ENCODE measurements around the gene ZNF26. TPM values are rescaled to one million over a fixed set of nuclear protein-coding genes. Genes with fewer than 3 reads are reported as not detected.

Gene ZNF26
- total and polyA plus RNA-seq, 2 donors (not counting 1 experiment from before 2014, with no cell fraction given): 36.0 to 38.3 TPM

GRCh38 chr12:133023566-133023965 is 37.4 kb downstream of the ZNF26 start:
- ChIA-PET CTCF (no interaction called here), POLR2A (no interaction called here)
- no peak for TF ChIP-seq EZH2 (IDR thresholded peaks at IDR 0.05; ENCODE audit: borderline replicate concordance, insufficient read depth, low read depth, low read length, poor library complexity, severe bottlenecking)
- TF ChIP-seq, protein P1, sequence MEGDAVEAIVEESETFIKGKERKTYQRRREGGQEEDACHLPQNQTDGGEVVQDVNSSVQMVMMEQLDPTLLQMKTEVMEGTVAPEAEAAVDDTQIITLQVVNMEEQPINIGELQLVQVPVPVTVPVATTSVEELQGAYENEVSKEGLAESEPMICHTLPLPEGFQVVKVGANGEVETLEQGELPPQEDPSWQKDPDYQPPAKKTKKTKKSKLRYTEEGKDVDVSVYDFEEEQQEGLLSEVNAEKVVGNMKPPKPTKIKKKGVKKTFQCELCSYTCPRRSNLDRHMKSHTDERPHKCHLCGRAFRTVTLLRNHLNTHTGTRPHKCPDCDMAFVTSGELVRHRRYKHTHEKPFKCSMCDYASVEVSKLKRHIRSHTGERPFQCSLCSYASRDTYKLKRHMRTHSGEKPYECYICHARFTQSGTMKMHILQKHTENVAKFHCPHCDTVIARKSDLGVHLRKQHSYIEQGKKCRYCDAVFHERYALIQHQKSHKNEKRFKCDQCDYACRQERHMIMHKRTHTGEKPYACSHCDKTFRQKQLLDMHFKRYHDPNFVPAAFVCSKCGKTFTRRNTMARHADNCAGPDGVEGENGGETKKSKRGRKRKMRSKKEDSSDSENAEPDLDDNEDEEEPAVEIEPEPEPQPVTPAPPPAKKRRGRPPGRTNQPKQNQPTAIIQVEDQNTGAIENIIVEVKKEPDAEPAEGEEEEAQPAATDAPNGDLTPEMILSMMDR (IDR thresholded peaks at IDR 0.05): no peak
- Mint-ChIP-seq H3K27me3 (no peaks in the 10 kb centered on the region), H3K4me3 (no peak overlapping the region), H3K9me3 (ENCODE audit: insufficient read depth) (peaks cover 31% of the 10 kb centered on the region), H3K4me1 (no peaks in the 10 kb centered on the region), H3K27ac (no peak overlapping the region)
- no peak overlapping the region for H2AFZ ChIP-seq (ENCODE audit: insufficient read depth, low read depth, low read length, poor library complexity, severe bottlenecking)
- no peak overlapping the region for H3K4me3 ChIP-seq (ENCODE audit: control extremely low read depth in 1 of 5, extremely low read depth in 1 of 5, insufficient read depth in 1 of 5, low read depth in 2 of 5, low read length in 4 of 5)
- H3K27ac ChIP-seq (ENCODE audit: low read length in 2 of 2): no peak overlapping the region
- intact Hi-C loops (cut with micrococcal nuclease): no loop called here
- no peaks in the 10 kb centered on the region for H3K4me1 ChIP-seq (ENCODE audit: control insufficient read depth in 2 of 2, insufficient read depth in 2 of 2, low read length in 2 of 2)
- H4K20me1 ChIP-seq (ENCODE audit: control insufficient read depth, insufficient read depth, low read length, poor library complexity, severe bottlenecking): no peaks in the 10 kb centered on the region
- H3K79me2 ChIP-seq (ENCODE audit: control insufficient read depth, insufficient read depth, low read length): no peaks in the 10 kb centered on the region
- DNase-seq (no peak), ATAC-seq (ENCODE audit: low read depth) (no peak)
- H3K4me2 ChIP-seq (replicated peaks; ENCODE audit: low read depth, low read length, poor library complexity, severe bottlenecking): no peak overlapping the region
- H3K9me3 ChIP-seq (ENCODE audit: control extremely low read depth in 1 of 3, control insufficient read depth in 2 of 3, insufficient read depth in 1 of 3, low read length in 2 of 3): peaks cover 8 to 50% (median 37%) of the 10 kb centered on the region in 3 donors
- H3K27me3 ChIP-seq (replicated peaks in 1 of 4; ENCODE audit: control extremely low read depth in 1 of 4, control insufficient read depth in 3 of 4, insufficient read depth in 4 of 4, low read length in 3 of 4): no peaks in the 10 kb centered on the region
- no CpG with 5 or more reads among the region's 2 CpGs for WGBS (ENCODE audit: insufficient coverage)
- no peak overlapping the region for H3K9ac ChIP-seq (ENCODE audit: low read length)
- H3K36me3 ChIP-seq (replicated peaks in 1 of 2; ENCODE audit: control extremely low read depth in 1 of 2, control insufficient read depth in 1 of 2, extremely low read depth in 1 of 2, insufficient read depth in 2 of 2, low read length in 1 of 2): no peaks in the 10 kb centered on the region

DNA sequence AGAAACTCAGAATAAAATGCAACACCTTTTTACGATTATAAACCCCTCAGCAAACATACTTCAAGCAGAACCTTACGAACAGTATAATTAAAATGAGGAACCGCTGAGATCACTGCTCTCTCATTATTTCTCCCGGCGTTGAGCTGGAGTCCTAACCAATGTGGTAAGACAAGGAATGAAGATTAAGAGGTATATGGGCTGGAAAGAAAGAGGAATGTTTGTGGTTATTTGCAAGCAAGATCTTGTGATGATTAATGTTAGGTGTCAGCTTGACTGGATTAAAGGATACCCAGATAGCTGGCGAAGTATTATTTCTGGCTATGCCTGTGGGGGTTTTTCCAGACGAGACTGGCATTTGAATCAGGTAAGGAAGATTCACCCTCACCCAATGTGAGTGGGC is 40.8 kb downstream of the ZNF26 start:
- Histone ChIP-seq H3K27ac (ENCODE audit: low read length in 2 of 2) (no peak overlapping the region), H3K27me3 (replicated peaks in 1 of 4; ENCODE audit: control extremely low read depth in 1 of 4, control insufficient read depth in 3 of 4, insufficient read depth in 4 of 4, low read length in 3 of 4) (no peaks in the 10 kb centered on the region), H3K36me3 (replicated peaks in 1 of 2; ENCODE audit: control extremely low read depth in 1 of 2, control insufficient read depth in 1 of 2, extremely low read depth in 1 of 2, insufficient read depth in 2 of 2, low read length in 1 of 2) (no peaks in the 10 kb centered on the region), H3K79me2 (ENCODE audit: control insufficient read depth, insufficient read depth, low read length) (no peaks in the 10 kb centered on the region), H3K4me2 (replicated peaks; ENCODE audit: low read depth, low read length, poor library complexity, severe bottlenecking) (no peak overlapping the region), H2AFZ (ENCODE audit: insufficient read depth, low read depth, low read length, poor library complexity, severe bottlenecking) (no peak overlapping the region), H3K4me1 (ENCODE audit: control insufficient read depth in 2 of 2, insufficient read depth in 2 of 2, low read length in 2 of 2) (no peaks in the 10 kb centered on the region), H3K9ac (ENCODE audit: low read length) (no peak overlapping the region), H3K9me3 (ENCODE audit: control extremely low read depth in 1 of 3, control insufficient read depth in 2 of 3, insufficient read depth in 1 of 3, low read length in 2 of 3) (peaks cover 0 to 52% (median 47%) of the 10 kb centered on the region in 3 donors), H3K4me3 (ENCODE audit: control extremely low read depth in 1 of 5, extremely low read depth in 1 of 5, insufficient read depth in 1 of 5, low read depth in 2 of 5, low read length in 4 of 5) (no peak overlapping the region), H4K20me1 (ENCODE audit: control insufficient read depth, insufficient read depth, low read length, poor library complexity, severe bottlenecking) (no peaks in the 10 kb centered on the region)
- CTCF ChIA-PET: no interaction called here
- intact Hi-C loops (cut with micrococcal nuclease): no loop called here
- no peak for DNase-seq
- H3K4me3 Mint-ChIP-seq: no peak overlapping the region
- ATAC-seq (ENCODE audit: low read depth): no peak
- WGBS (ENCODE audit: insufficient coverage): 100% methylated on average over 2 of the region's 7 CpGs
- no peaks in the 10 kb centered on the region for H3K4me1 Mint-ChIP-seq
- H3K27ac Mint-ChIP-seq: no peak overlapping the region
- POLR2A ChIA-PET: no interaction called here
- no peak for TF ChIP-seq EZH2 (IDR thresholded peaks at IDR 0.05; ENCODE audit: borderline replicate concordance, insufficient read depth, low read depth, low read length, poor library complexity, severe bottlenecking)
- TF ChIP-seq, protein P1 (IDR thresholded peaks at IDR 0.05): no peak
- H3K27me3 Mint-ChIP-seq: no peaks in the 10 kb centered on the region
- peaks cover 21% of the 10 kb centered on the region for H3K9me3 Mint-ChIP-seq (ENCODE audit: insufficient read depth)

All from B cell (primary cell).